Smooth muscle cell (in vitro differentiated cells): ENCODE measurements around the gene PARD3. TPM values are rescaled to one million over a fixed set of nuclear protein-coding genes. Genes with fewer than 3 reads are reported as not detected.

Experiments
- DNase-seq: peaks from one replicate; lab custom pipeline; 2025; ENCODE audit not compliant: unreplicated experiment; lab: John Stamatoyannopoulos, UW
- H2AFZ ChIP-seq: fragments of 200-600 bp; sonication (generic); 2 replicates; pipeline ENCODE4 v1.6.0; 2016; ENCODE audit warnings: antibody characterized with exemption, low read depth, mild to moderate bottlenecking
- H3F3A ChIP-seq: fragments of 200-600 bp; sonication (generic); 2 replicates; pipeline ENCODE4 v1.6.0; 2017; ENCODE audit warnings: antibody characterized with exemption, low read depth
- H3K27ac ChIP-seq: fragments of 200-600 bp; sonication (generic); 2 replicates; pipeline ENCODE4 v1.5.1; 2016; ENCODE audit warnings: low read depth, mild to moderate bottlenecking
- H3K27me3 ChIP-seq: fragments of 200-600 bp; sonication (generic); 2 replicates; pipeline ENCODE4 v1.6.1; 2016; ENCODE audit warnings: low read depth, mild to moderate bottlenecking
- H3K36me3 ChIP-seq: fragments of 200-600 bp; sonication (generic); 2 replicates; pipeline ENCODE4 v1.5.1; 2016; ENCODE audit warnings: low read depth
- H3K4me1 ChIP-seq: fragments of 200-600 bp; sonication (generic); 2 replicates; pipeline ENCODE4 v1.5.1; 2016; ENCODE audit warnings: low read depth
- H3K4me2 ChIP-seq: fragments of 200-600 bp; sonication (generic); 2 replicates; pipeline ENCODE4 v1.6.0; 2016; ENCODE audit warnings: mild to moderate bottlenecking
- H3K4me3 ChIP-seq: fragments of 200-600 bp; sonication (generic); 2 replicates; pipeline ENCODE4 v1.5.1; 2016; ENCODE audit warnings: mild to moderate bottlenecking
- H3K79me2 ChIP-seq: fragments of 200-600 bp; sonication (generic); 2 replicates; pipeline ENCODE4 v1.6.0; 2016; ENCODE audit warnings: low read depth, mild to moderate bottlenecking
- H3K9ac ChIP-seq: fragments of 200-600 bp; sonication (generic); 2 replicates; pipeline ENCODE4 v1.6.0; 2016; ENCODE audit warnings: low read depth
- H3K9me3 ChIP-seq: fragments of 200-600 bp; sonication (generic); replicated peaks from 2 replicates; pipeline ENCODE4 v1.5.1; 2016; ENCODE audit warnings: low read depth
- H4K20me1 ChIP-seq: fragments of 200-600 bp; sonication (generic); 2 replicates; pipeline ENCODE4 v1.6.0; 2016; ENCODE audit warnings: low read depth
- WGBS: methylation state at CpG from one replicate; pipeline ENCODE4 v1.1.7; 2016; ENCODE audit warnings: low lambda C conversion rate; 5-methylcytosine and 5-hydroxymethylcytosine counted together
- polyA plus RNA-seq: library from polyadenylated mRNA; unstranded; fragments of >200 nt; fragmentation: Nextera tagmentation; extraction: Ambion mirVana; gene quantifications from 2 replicates; pipeline ENCODE4 v1.2.1, GENCODE V29; 2016
- total RNA-seq: library from RNA; depleted of rRNA; stranded (reverse); fragments of >200 nt; gene quantifications from 2 replicates; pipeline ENCODE4 v1.2.3, GENCODE V29; 2014
- TF ChIP-seq, protein P1 (sequence below): fragments of 200-600 bp; sonication (generic); IDR thresholded peaks from 2 replicates; pipeline ENCODE4 v1.5.1; 2017; ENCODE audit warnings: borderline replicate concordance, mild to moderate bottlenecking, antibody characterized with exemption; ENCODE audit not compliant: insufficient read depth, poor library complexity, severe bottlenecking

PARD3 gene
- total and polyA plus RNA-seq, 2 experiments from 2014 or later, result 17.5 to 26.0 TPM

DNA sequence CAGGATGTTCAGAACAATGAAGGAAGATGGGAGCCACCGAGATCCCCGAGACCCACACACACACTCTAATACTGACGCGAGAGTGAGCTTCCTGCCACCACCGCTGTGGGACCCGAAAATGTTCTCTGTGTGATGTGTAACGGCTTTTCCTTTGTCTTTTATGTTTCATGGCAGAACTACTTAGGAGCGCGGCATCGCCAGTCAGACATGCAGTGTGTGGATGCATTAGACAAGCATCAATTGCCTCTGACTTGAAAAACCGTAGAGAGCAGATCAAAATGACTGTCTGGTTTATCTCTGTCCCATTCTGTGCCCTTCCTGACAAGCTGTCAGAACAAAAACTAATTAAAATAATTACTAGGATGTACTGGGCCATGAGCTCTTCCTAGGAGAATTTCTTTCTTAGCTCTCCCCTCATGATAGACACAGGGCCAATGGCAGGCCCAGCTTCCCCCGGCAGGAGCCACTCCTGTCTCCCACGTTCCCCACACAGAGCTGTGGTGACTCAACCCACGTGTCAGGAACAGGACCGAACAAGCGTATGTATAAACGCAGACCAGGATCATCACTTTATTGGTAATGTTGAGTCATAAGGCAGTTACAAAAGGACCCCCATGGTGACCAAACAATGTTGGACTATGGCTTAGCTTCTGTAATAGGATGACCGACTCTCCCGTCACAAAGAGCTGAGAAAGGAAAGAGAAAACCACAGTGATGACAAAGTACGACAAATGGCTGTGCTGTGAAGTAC is 705.0 kb downstream of the PARD3 start:
- Histone ChIP-seq H3K27me3 (no peaks in the 10 kb centered on the region), H3K27ac (peak overlapping the region; percentile 74), H3F3A (peaks cover 17% of the 10 kb centered on the region), H3K36me3 (no peaks in the 10 kb centered on the region), H3K4me3 (no peak overlapping the region), H3K9me3 (no peaks in the 10 kb centered on the region), H3K9ac (peak overlapping the region; percentile 20), H2AFZ (no peak overlapping the region), H3K79me2 (no peaks in the 10 kb centered on the region), H3K4me2 (no peak overlapping the region), H3K4me1 (no peaks in the 10 kb centered on the region), H4K20me1 (no peaks in the 10 kb centered on the region)
- WGBS, result 43% methylated on average over 20 of the region's 20 CpGs
- TF ChIP-seq, protein P1, sequence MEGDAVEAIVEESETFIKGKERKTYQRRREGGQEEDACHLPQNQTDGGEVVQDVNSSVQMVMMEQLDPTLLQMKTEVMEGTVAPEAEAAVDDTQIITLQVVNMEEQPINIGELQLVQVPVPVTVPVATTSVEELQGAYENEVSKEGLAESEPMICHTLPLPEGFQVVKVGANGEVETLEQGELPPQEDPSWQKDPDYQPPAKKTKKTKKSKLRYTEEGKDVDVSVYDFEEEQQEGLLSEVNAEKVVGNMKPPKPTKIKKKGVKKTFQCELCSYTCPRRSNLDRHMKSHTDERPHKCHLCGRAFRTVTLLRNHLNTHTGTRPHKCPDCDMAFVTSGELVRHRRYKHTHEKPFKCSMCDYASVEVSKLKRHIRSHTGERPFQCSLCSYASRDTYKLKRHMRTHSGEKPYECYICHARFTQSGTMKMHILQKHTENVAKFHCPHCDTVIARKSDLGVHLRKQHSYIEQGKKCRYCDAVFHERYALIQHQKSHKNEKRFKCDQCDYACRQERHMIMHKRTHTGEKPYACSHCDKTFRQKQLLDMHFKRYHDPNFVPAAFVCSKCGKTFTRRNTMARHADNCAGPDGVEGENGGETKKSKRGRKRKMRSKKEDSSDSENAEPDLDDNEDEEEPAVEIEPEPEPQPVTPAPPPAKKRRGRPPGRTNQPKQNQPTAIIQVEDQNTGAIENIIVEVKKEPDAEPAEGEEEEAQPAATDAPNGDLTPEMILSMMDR, result no peak
- no peak for DNase-seq

DNA sequence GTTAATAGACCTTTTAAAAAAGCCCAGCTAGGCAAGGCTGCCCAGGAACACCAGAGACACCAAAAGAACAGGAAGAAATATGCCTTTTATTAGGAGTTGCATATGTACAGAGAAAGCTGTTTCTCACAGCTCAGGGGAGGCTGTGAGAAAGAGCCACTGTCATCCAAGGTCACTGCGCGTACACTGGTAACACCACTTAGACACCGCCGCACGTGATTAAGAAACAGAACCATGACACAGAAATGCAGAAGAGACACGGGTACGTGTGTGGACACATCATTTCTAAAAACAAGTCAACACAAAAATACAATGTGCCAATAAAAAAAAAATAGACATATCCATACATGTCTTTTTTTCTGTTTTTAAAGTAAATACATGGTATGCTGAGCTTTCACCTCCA is 705.6 kb downstream of the PARD3 start:
- Histone ChIP-seq H3K36me3 (no peaks in the 10 kb centered on the region), H3K9me3 (no peaks in the 10 kb centered on the region), H3K4me3 (no peak overlapping the region), H3F3A (peaks cover 17% of the 10 kb centered on the region), H2AFZ (no peak overlapping the region), H3K27me3 (no peaks in the 10 kb centered on the region), H3K4me2 (no peak overlapping the region), H4K20me1 (no peaks in the 10 kb centered on the region), H3K79me2 (no peaks in the 10 kb centered on the region), H3K9ac (peak overlapping the region; percentile 20), H3K4me1 (no peaks in the 10 kb centered on the region), H3K27ac (peak overlapping the region; percentile 74)
- no peak for DNase-seq
- WGBS, result 86% methylated on average over 7 of the region's 7 CpGs
- TF ChIP-seq, protein P1, result no peak

DNA sequence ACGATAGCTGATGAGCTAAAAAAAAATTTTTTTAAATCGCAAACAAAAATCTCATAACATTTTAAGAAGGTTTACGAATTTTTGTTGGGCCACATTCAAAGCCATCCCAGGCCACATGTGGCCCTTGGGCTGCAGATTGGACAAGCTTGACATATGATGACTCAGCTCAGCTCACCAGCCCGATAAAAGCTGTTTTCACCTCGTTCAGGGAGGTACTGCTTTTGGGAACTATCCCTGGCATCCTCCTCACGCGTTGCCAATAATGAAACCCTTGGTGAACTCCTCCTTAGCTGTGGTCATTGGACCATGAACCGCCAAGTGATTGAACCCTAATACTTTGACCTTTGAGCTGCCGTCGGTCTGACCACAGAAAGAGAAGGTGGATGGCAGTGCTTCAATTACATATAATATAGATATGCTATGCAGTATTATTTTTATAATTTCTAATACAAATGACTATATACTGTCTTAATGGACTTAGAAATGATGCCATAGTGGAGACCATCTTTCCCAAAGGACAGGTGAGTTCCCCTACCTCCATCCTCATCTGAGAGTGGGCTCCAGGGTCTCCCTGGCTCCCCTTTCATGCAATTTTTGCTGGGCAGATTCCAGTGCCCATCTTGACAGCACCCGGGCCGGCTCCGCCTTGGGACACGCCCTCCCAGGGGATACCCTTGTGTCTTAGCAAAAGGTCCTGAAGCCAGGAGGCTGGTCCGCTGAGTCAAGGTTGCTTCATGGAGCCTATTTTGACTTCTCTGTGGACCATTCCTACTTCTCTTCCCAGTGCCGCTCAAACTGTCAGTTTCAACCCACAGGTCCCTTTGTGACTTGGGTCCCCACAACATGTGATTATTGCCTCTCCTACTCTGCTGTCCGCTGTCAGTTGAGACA is 707.2 kb downstream of the PARD3 start:
- 95% methylated on average over 17 of the region's 17 CpGs for WGBS
- no peak overlapping the region for H2AFZ ChIP-seq
- H3F3A ChIP-seq, result peaks cover 23% of the 10 kb centered on the region
- no peaks in the 10 kb centered on the region for H3K79me2 ChIP-seq
- H3K4me2 ChIP-seq, result no peak overlapping the region
- H3K9me3 ChIP-seq, result no peaks in the 10 kb centered on the region
- no peak overlapping the region for H3K4me3 ChIP-seq
- H3K27me3 ChIP-seq, result no peaks in the 10 kb centered on the region
- no peak for DNase-seq
- TF ChIP-seq, protein P1, result no peak
- H4K20me1 ChIP-seq, result no peaks in the 10 kb centered on the region
- H3K36me3 ChIP-seq, result no peaks in the 10 kb centered on the region
- peaks cover 5% of the 10 kb centered on the region for H3K4me1 ChIP-seq
- H3K27ac ChIP-seq, result no peak overlapping the region
- no peak overlapping the region for H3K9ac ChIP-seq
